PFSK-1 (cell line): Measurements from ENCODE around the gene RPEL1.

Experiments used
- FOXP2 ChIP-seq: optimal IDR thresholded peaks from 2 replicates; pipeline ENCODE3; 2011; ENCODE audit warnings: borderline replicate concordance, control low read depth, inconsistent platforms; ENCODE audit not compliant: insufficient read depth; ENCODE audit errors: extremely low read length, extremely low read depth
- POLR2AphosphoS5 ChIP-seq: IDR thresholded peaks from 2 replicates; pipeline ENCODE4 v1.6.1; 2012; ENCODE audit warnings: low read depth, mild to moderate bottlenecking, control low read depth, low read length, moderate library complexity
- SIN3A ChIP-seq: IDR thresholded peaks from 2 replicates; pipeline ENCODE4 v1.6.1; 2012; ENCODE audit warnings: mild to moderate bottlenecking, low read length, moderate library complexity, borderline replicate concordance; ENCODE audit not compliant: insufficient read depth
- TAF1 ChIP-seq: IDR thresholded peaks from 2 replicates; pipeline ENCODE4 v1.6.1; 2012; ENCODE audit warnings: low read length, control low read depth, borderline replicate concordance; ENCODE audit not compliant: insufficient read depth
- TF ChIP-seq, protein P1 (sequence below), 2 experiments: IDR thresholded peaks; 2 replicates each; pipeline versions ENCODE4 v1.6.1 to v1.8.0; 2011 to 2012; ENCODE audit warnings: low read depth in 2 of 2, low read length in 2 of 2, control low read depth in 1 of 2, inconsistent platforms in 1 of 2, mild to moderate bottlenecking in 1 of 2, moderate library complexity in 1 of 2; ENCODE audit not compliant: insufficient read depth in 1 of 2

DNA sequence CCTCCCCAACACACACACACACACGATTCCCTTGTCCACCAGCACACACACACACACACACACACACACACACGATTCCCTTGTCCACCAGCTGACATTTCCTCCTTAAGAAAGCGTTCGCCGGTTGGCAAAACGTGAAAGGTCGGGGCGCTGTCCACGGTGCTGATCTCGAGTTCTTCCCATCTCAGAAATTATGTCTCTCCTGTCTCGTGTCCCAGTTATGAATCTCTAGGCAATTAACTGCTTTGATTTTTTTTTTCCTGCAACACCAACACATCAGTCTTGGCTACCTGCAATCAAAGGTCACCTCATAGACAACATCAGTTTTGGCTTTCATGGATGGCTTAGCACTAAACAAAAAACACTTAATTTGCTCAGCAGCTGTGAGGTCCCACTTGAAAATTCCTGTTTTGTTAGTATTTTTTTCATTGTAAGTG, 33.2 kb downstream of the RPEL1 start:
- TF ChIP-seq POLR2AphosphoS5 (no peak), TAF1 (no peak), FOXP2 (no peak), SIN3A (no peak)
- TF ChIP-seq, protein P1, sequence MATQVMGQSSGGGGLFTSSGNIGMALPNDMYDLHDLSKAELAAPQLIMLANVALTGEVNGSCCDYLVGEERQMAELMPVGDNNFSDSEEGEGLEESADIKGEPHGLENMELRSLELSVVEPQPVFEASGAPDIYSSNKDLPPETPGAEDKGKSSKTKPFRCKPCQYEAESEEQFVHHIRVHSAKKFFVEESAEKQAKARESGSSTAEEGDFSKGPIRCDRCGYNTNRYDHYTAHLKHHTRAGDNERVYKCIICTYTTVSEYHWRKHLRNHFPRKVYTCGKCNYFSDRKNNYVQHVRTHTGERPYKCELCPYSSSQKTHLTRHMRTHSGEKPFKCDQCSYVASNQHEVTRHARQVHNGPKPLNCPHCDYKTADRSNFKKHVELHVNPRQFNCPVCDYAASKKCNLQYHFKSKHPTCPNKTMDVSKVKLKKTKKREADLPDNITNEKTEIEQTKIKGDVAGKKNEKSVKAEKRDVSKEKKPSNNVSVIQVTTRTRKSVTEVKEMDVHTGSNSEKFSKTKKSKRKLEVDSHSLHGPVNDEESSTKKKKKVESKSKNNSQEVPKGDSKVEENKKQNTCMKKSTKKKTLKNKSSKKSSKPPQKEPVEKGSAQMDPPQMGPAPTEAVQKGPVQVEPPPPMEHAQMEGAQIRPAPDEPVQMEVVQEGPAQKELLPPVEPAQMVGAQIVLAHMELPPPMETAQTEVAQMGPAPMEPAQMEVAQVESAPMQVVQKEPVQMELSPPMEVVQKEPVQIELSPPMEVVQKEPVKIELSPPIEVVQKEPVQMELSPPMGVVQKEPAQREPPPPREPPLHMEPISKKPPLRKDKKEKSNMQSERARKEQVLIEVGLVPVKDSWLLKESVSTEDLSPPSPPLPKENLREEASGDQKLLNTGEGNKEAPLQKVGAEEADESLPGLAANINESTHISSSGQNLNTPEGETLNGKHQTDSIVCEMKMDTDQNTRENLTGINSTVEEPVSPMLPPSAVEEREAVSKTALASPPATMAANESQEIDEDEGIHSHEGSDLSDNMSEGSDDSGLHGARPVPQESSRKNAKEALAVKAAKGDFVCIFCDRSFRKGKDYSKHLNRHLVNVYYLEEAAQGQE (IDR thresholded peaks at IDR 0.05; ENCODE audit: insufficient read depth in 1 of 2, low read depth in 2 of 2, low read length in 2 of 2) = peak; percentile 95 to 99
